SK-N-MC (cell line): ENCODE data around the gene EXT2.

ENCODE experiments used
- EZH2 ChIP-seq: fragments of 200-600 bp; sonication (generic); IDR thresholded peaks from one replicate; pipeline ENCODE4 v1.6.1; 2017; ENCODE audit warnings: antibody characterized with exemption
- FOXP2 ChIP-seq: optimal IDR thresholded peaks from 2 replicates; pipeline ENCODE3; 2011; ENCODE audit warnings: mild to moderate bottlenecking, moderate library complexity; ENCODE audit not compliant: insufficient read depth; ENCODE audit errors: extremely low read length, control extremely low read depth
- POLR2AphosphoS5 ChIP-seq: IDR thresholded peaks from 2 replicates; pipeline ENCODE4 v1.6.1; 2012; ENCODE audit warnings: mild to moderate bottlenecking, low read depth, low read length, borderline replicate concordance

DNA sequence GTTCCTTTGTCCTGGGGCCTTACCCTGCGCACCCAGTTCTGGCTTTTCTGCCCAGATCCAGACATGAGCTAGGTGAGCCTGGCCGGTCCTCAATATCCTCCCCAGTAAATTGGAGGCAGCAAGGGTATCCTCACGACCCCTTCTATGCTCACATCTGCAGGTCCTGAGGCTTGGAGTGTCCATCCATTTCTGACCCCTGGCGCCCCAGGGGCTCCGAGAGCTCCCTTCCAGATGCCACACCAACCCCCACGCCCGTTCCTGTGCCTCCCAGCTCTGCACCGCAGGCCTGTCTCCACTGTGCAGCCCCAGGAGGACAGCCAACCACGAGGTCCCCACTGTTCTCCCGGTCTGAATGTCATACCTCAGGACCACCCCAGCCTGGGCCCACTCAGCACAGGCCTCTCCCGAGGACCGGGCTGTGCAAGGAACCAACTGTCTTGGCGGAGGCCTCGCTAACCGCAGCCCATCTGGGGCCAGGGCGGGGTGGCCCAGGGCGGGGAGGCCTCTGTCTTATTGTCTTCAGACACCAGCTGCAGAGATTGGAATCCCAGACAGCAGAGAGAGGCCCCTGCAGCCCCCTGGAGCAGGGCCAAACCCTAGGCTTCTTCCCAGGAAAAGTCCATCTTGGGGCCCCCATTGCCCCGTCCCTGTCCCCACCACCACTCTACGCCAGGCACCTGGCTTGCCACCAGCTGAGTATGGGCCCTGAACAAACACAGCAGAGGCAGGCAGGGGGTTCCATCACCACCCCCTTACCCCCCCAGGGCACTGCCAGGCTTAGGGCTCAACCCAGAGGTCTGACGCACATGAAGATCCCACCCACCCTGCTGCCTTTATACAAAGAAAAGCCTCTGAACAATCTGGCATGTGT is 175.2 kb downstream of the EXT2 start:
- TF ChIP-seq POLR2AphosphoS5, result no peak
- no peak for TF ChIP-seq EZH2
- TF ChIP-seq FOXP2, result no peak
